H1 (cell line): ENCODE data around the gene KIAA0319L. TPM values are rescaled to one million over a fixed set of nuclear protein-coding genes. Genes with fewer than 3 reads are reported as not detected.

Experiments used
- CTCF ChIA-PET: fragments of 300-600 bp; sonication (Branson Sonifier 250); formaldehyde crosslinking; loops from one replicate; lab custom pipeline; 2021; ENCODE audit not compliant: partially characterized antibody; lab: Charles Lee
- POLR2A ChIA-PET: fragments of 300-600 bp; sonication (Branson Sonifier 250); formaldehyde crosslinking; loops from one replicate; lab custom pipeline; 2021; ENCODE audit warnings: inconsistent platforms; ENCODE audit not compliant: partially characterized antibody; lab: Charles Lee
- DNase-seq, 2 experiments: peaks; one replicate each; pipeline versions ENCODE4 v3.0.0 to v3.0.0-alpha.2; 2010 to 2022; ENCODE audit warnings: low spot score in 2 of 2, low read depth in 1 of 2, mixed read lengths in 1 of 2
- FAIRE-seq: peaks from 2 replicates; lab custom pipeline; 2011; peaks lifted over from hg19 to GRCh38; lab: Jason Lieb, UNC
- H2AFZ ChIP-seq: 2 replicates; pipeline ENCODE4 v1.8.1; 2012; ENCODE audit warnings: low read length, inconsistent platforms
- H2AK5ac ChIP-seq: 2 replicates; pipeline ENCODE4 v1.6.1; 2013; ENCODE audit warnings: low read depth, low read length
- H2BK120ac ChIP-seq: replicated peaks from 2 replicates; pipeline ENCODE3; 2013; ENCODE audit warnings: low read depth, low read length, inconsistent platforms
- H2BK12ac ChIP-seq: 2 replicates; pipeline ENCODE4 v1.6.1; 2013; ENCODE audit warnings: low read depth, low read length
- H2BK15ac ChIP-seq: 2 replicates; pipeline ENCODE4 v1.6.1; 2013; ENCODE audit warnings: low read length
- H2BK20ac ChIP-seq: 2 replicates; pipeline ENCODE4 v1.6.1; 2013; ENCODE audit warnings: low read length
- H2BK5ac ChIP-seq: 2 replicates; pipeline ENCODE4 v1.6.1; 2013; ENCODE audit warnings: low read depth, low read length
- H3K14ac ChIP-seq: 2 replicates; pipeline ENCODE4 v1.6.1; 2013; ENCODE audit warnings: inconsistent platforms; ENCODE audit not compliant: insufficient read length
- H3K18ac ChIP-seq: 2 replicates; pipeline ENCODE4 v1.6.1; 2013; ENCODE audit warnings: low read length; ENCODE audit errors: extremely low read depth
- H3K23ac ChIP-seq: 2 replicates; pipeline ENCODE4 v1.6.1; 2013; ENCODE audit warnings: inconsistent platforms; ENCODE audit not compliant: insufficient read length
- H3K23me2 ChIP-seq: 2 replicates; pipeline ENCODE4 v1.6.1; 2013; ENCODE audit warnings: low read depth, low read length
- H3K27ac ChIP-seq: 2 replicates; pipeline ENCODE4 v1.6.1; 2011; ENCODE audit warnings: low read depth, low read length, inconsistent platforms
- H3K27me3 ChIP-seq, 4 experiments: replicated peaks in 1 of 4; 1 replicate in 1 of 4; 2 replicates in 3 of 4; pipeline versions ENCODE4 v1.6.1 to v1.8.1; 2011 to 2013; ENCODE audit warnings: low read length in 3 of 4, mild to moderate bottlenecking in 3 of 4, inconsistent platforms in 2 of 4, mixed read lengths in 2 of 4, moderate library complexity in 1 of 4; ENCODE audit not compliant: control insufficient read depth in 3 of 4, insufficient read depth in 3 of 4; ENCODE audit errors: extremely low read depth in 1 of 4
- H3K36me3 ChIP-seq, 4 experiments: 2 replicates each; pipeline versions ENCODE4 v1.6.1 to v1.8.1; 2011 to 2013; ENCODE audit warnings: mild to moderate bottlenecking in 4 of 4, low read length in 3 of 4, moderate library complexity in 2 of 4, control low read depth in 1 of 4, inconsistent platforms in 1 of 4; ENCODE audit not compliant: insufficient read depth in 4 of 4, control insufficient read depth in 2 of 4
- H3K4ac ChIP-seq: replicated peaks from 2 replicates; pipeline ENCODE3; 2013; ENCODE audit warnings: low read length, low read depth, mixed read lengths, inconsistent platforms; ENCODE audit not compliant: insufficient read length
- H3K4me1 ChIP-seq, 4 experiments: replicated peaks in 1 of 4; 1 replicate in 1 of 4; 2 replicates in 3 of 4; pipeline versions ENCODE4 v1.6.1 to v1.8.1; 2011 to 2013; ENCODE audit warnings: low read length in 3 of 4, inconsistent platforms in 2 of 4, mixed read lengths in 1 of 4; ENCODE audit not compliant: insufficient read depth in 4 of 4, control insufficient read depth in 3 of 4
- H3K4me2 ChIP-seq, 2 experiments: 2 replicates each; pipeline versions ENCODE4 v1.6.1 to v1.8.1; 2011 to 2013; ENCODE audit warnings: low read depth in 2 of 2, low read length in 2 of 2, control low read depth in 1 of 2, inconsistent platforms in 1 of 2, mild to moderate bottlenecking in 1 of 2; ENCODE audit not compliant: insufficient read depth in 1 of 2
- H3K4me3 ChIP-seq, 4 experiments: fragments of 200-600, 300-600 bp in 1 of 4; sonication (generic), shearing (Covaris generic), sonication (Bioruptor Twin) in 1 of 4; 2 replicates each; pipeline versions ENCODE4 v1.5.1 to v1.8.1; 2011 to 2016; ENCODE audit warnings: low read length in 4 of 4, low read depth in 3 of 4, control low read depth in 2 of 4, inconsistent platforms in 2 of 4, mild to moderate bottlenecking in 2 of 4, mixed read lengths in 1 of 4, moderate library complexity in 1 of 4; ENCODE audit not compliant: insufficient read depth in 2 of 4; ENCODE audit errors: extremely low read depth in 1 of 4
- H3K56ac ChIP-seq: replicated peaks from 2 replicates; pipeline ENCODE3; 2013; ENCODE audit warnings: low read depth, mild to moderate bottlenecking, mixed read lengths, low read length, inconsistent platforms; ENCODE audit not compliant: insufficient read length
- H3K79me1 ChIP-seq: 2 replicates; pipeline ENCODE4 v1.6.1; 2013; ENCODE audit warnings: low read depth, low read length, control low read depth
- H3K79me2 ChIP-seq, 2 experiments: 2 replicates each; pipeline versions ENCODE4 v1.6.1 to v1.8.1; 2012 to 2013; ENCODE audit warnings: low read length in 2 of 2, mild to moderate bottlenecking in 2 of 2, inconsistent platforms in 1 of 2; ENCODE audit not compliant: insufficient read depth in 2 of 2, control insufficient read depth in 1 of 2
- H3K9ac ChIP-seq, 4 experiments: replicated peaks in 1 of 4; 1 replicate in 1 of 4; 2 replicates in 3 of 4; pipeline versions ENCODE4 v1.6.1 to v1.8.1; 2011 to 2013; ENCODE audit warnings: low read depth in 3 of 4, low read length in 3 of 4, control low read depth in 2 of 4, mild to moderate bottlenecking in 2 of 4, moderate library complexity in 2 of 4, inconsistent platforms in 1 of 4; ENCODE audit errors: extremely low read depth in 1 of 4
- H3K9me3 ChIP-seq, 2 experiments: 2 replicates each; pipeline versions ENCODE4 v1.6.1 to v1.8.1; 2012 to 2013; ENCODE audit warnings: mild to moderate bottlenecking in 2 of 2, moderate library complexity in 2 of 2, control low read depth in 1 of 2, inconsistent platforms in 1 of 2, low read depth in 1 of 2, low read length in 1 of 2, mixed read lengths in 1 of 2; ENCODE audit not compliant: insufficient read depth in 2 of 2
- H4K20me1 ChIP-seq, 2 experiments: replicated peaks in 1 of 2; 2 replicates each; pipeline versions ENCODE3 to v1.8.1; 2011 to 2013; ENCODE audit warnings: inconsistent platforms in 2 of 2, low read length in 2 of 2, mild to moderate bottlenecking in 1 of 2; ENCODE audit not compliant: insufficient read depth in 2 of 2, control insufficient read depth in 1 of 2
- H4K5ac ChIP-seq: 2 replicates; pipeline ENCODE4 v1.6.1; 2013; ENCODE audit warnings: low read length, low read depth, mixed read lengths, inconsistent platforms; ENCODE audit not compliant: insufficient read length
- H4K8ac ChIP-seq: 2 replicates; pipeline ENCODE4 v1.8.0; 2013; ENCODE audit warnings: mild to moderate bottlenecking, moderate library complexity, low read length, inconsistent platforms; ENCODE audit not compliant: insufficient read depth; ENCODE audit errors: extremely low read depth
- H4K91ac ChIP-seq: replicated peaks from 2 replicates; pipeline ENCODE3; 2013; ENCODE audit warnings: low read length, mixed read lengths, inconsistent platforms; ENCODE audit not compliant: insufficient read length
- GTF2F1 ChIP-seq: IDR thresholded peaks from 2 replicates; pipeline ENCODE4 v1.6.1; 2012; ENCODE audit warnings: low read depth, low read length, improper control_type of control experiment, borderline replicate concordance
- HDAC6 ChIP-seq: IDR thresholded peaks from one replicate; pipeline ENCODE4 v1.7.1; 2012; ENCODE audit warnings: low read depth, mild to moderate bottlenecking, inconsistent platforms, low read length, moderate library complexity
- KDM5A ChIP-seq: fragments of 200-600 bp; IDR thresholded peaks from 2 replicates; pipeline ENCODE4 v1.7.1; 2012; ENCODE audit warnings: mild to moderate bottlenecking, low read length, inconsistent platforms, mixed read lengths
- NANOG ChIP-seq: IDR thresholded peaks from 2 replicates; pipeline ENCODE4 v1.6.1; 2011; ENCODE audit warnings: low read length, low read depth, mild to moderate bottlenecking, inconsistent platforms; ENCODE audit not compliant: insufficient read depth, poor library complexity, severe bottlenecking
- POU5F1 ChIP-seq: IDR thresholded peaks from 2 replicates; pipeline ENCODE4 v1.6.1; 2011; ENCODE audit warnings: low read depth, mild to moderate bottlenecking, low read length, moderate library complexity
- TCF12 ChIP-seq: IDR thresholded peaks from 2 replicates; pipeline ENCODE4 v1.6.1; 2011; ENCODE audit warnings: low read depth, mild to moderate bottlenecking, low read length
- TEAD4 ChIP-seq: IDR thresholded peaks from 2 replicates; pipeline ENCODE4 v1.6.1; 2012; ENCODE audit warnings: low read depth, low read length, inconsistent platforms, mixed read lengths
- WGBS, 2 experiments: shearing (Covaris generic) in 1 of 2; methylation state at CpG; one replicate each; pipeline versions ENCODE4 v1.1.6 to v1.1.7; 2013 to 2015; ENCODE audit warnings: low lambda C conversion rate in 2 of 2, mixed read lengths in 2 of 2, inconsistent platforms in 1 of 2, low coverage in 1 of 2, missing lambda C conversion rate in 1 of 2; ENCODE audit not compliant: insufficient replicate concordance in 2 of 2, insufficient coverage in 1 of 2, insufficient read length in 1 of 2; ENCODE audit errors: extremely low coverage in 1 of 2, missing lambda C conversion rate in 1 of 2; 5-methylcytosine and 5-hydroxymethylcytosine counted together
- polyA plus RNA-seq, 7 experiments: library from polyadenylated mRNA; depleted of rRNA in 3 of 7; stranded (reverse) in 5 of 7; unstranded in 2 of 7; fragments of >200 nt in 5 of 7; fragments of 200-250 nt in 2 of 7; gene quantifications; 1 replicate in 5 of 7; 2 replicates in 1 of 7; 4 replicates in 1 of 7; pipeline versions ENCODE4 v1.2.1 to v1.2.3, GENCODE V29; 2011 to 2013; ENCODE audit warnings: missing spikeins in 2 of 7, mixed read lengths in 2 of 7
- total RNA-seq: library from RNA; stranded (reverse); fragmentation: NEBNext Ultra II Directional; extraction: Animal tissue kit (Norgen Biotek cat#: 25700); gene quantifications from 2 replicates; pipeline ENCODE4 v1.2.1, GENCODE V29; 2021

The KIAA0319L gene
- total and polyA plus RNA-seq, 2 of the 8 experiments (the other 6 are each of a cell fraction or from before 2014, with no cell fraction given) = 40.1 to 55.7 TPM

DNA sequence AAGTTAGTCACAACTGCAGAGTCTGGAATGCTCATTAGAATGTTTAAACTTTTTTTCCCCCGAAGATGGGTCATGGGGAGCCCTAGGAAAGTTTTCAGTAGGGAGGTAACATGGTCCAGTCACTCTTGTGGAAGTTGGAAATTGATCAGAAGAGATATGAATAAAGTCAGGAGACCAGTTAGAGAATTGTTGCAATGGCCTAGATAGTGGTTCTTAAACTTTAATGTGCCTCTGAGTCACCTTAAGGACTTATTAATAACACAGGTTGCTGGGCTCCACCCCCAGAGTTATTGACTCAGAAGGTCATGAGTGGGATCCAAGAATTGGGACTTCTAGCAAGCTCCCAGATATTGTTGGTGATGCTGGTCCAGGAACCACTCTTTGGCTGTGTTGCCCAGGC, 12.7 kb upstream of the KIAA0319L start:
- TF ChIP-seq TEAD4 (no peak), GTF2F1 (no peak), NANOG (no peak), POU5F1 (no peak), TCF12 (no peak), HDAC6 (no peak), KDM5A (no peak)
- ChIA-PET CTCF (interaction anchor here (1.0 to 7.3 kb wide), 4 partner anchors 30 to 157 kb away, joined by 3 to 81 read pairs (median 27); partner anchors contain the start of gene C1orf216), POLR2A (interaction anchor here (1.4 to 1.7 kb wide), 2 partner anchors 157 to 199 kb away, joined by 3 to 4 read pairs; partner anchors contain the start of gene CLSPN)
- Histone ChIP-seq H2AK5ac (no peak overlapping the region), H3K4me3 (no peak overlapping the region), H2BK5ac (no peak overlapping the region), H3K14ac (no peak overlapping the region), H3K23me2 (peaks cover 7% of the 10 kb centered on the region; the same call in 1 of the 2 replicates), H3K4me2 (no peak overlapping the region), H3K4ac (no peak overlapping the region), H3K36me3 (peaks cover 0 to 16% (median 1%) of the 10 kb centered on the region in 4 experiments; a peak in 4 of 8 replicates), H2BK12ac (no peak overlapping the region), H3K27me3 (peaks cover 34 to 57% (median 47%) of the 10 kb centered on the region in 4 experiments), H3K9me3 (no peaks in the 10 kb centered on the region), H3K27ac (no peak overlapping the region), H2AFZ (no peak overlapping the region), H3K79me1 (no peaks in the 10 kb centered on the region), H3K23ac (no peak overlapping the region), H2BK15ac (no peak overlapping the region), H4K5ac (no peak overlapping the region), H3K18ac (no peak overlapping the region), H3K56ac (no peak overlapping the region), H4K8ac (no peak overlapping the region), H3K79me2 (no peaks in the 10 kb centered on the region), H2BK120ac (no peak overlapping the region), H4K20me1 (peaks cover 2 to 18% of the 10 kb centered on the region in 2 experiments), H3K9ac (no peak overlapping the region), H2BK20ac (no peak overlapping the region), H4K91ac (no peak overlapping the region), H3K4me1 (peaks cover 0 to 12% (median 6%) of the 10 kb centered on the region in 4 experiments; a peak in 5 of 7 replicates)
- WGBS, 2 experiments = 59% methylated on average over 1 of the region's 1 CpG; no CpG with 5 or more reads in 1 of the 2 experiments
- no peak for FAIRE-seq
- no peak for DNase-seq
